WTC11 (cell line): ENCODE data around the gene DRD1.

Source experiments
- CTCF ChIP-seq: fragments of 200-600 bp; IDR thresholded peaks from 2 replicates; pipeline ENCODE4 v1.8.0; 2022; ENCODE audit warnings: antibody characterized with exemption
- E2F1 ChIP-seq: sonication (generic); formaldehyde crosslinking; IDR thresholded peaks from 2 replicates; pipeline ENCODE4 v1.8.0; 2022; ENCODE audit warnings: mild to moderate bottlenecking, missing genetic modification reagents
- MAX ChIP-seq: sonication (generic); formaldehyde crosslinking; IDR thresholded peaks from 2 replicates; pipeline ENCODE4 v1.8.0; 2022; ENCODE audit warnings: mild to moderate bottlenecking, missing genetic modification reagents
- MLX ChIP-seq: sonication (generic); formaldehyde crosslinking; IDR thresholded peaks from 2 replicates; pipeline ENCODE4 v1.8.1; 2023; ENCODE audit warnings: mild to moderate bottlenecking, missing genetic modification reagents, moderate library complexity
- NFE2L1 ChIP-seq: sonication (generic); formaldehyde crosslinking; IDR thresholded peaks from 2 replicates; pipeline ENCODE4 v1.8.1; 2023; ENCODE audit warnings: missing genetic modification reagents
- NFYB ChIP-seq: sonication (generic); formaldehyde crosslinking; conservative IDR thresholded peaks from 2 replicates; pipeline ENCODE4 v1.8.0; 2022; ENCODE audit warnings: low read depth, missing genetic modification reagents
- RORB ChIP-seq: fragments of 250-450 bp; sonication (Bioruptor Pico); IDR thresholded peaks from 2 replicates; pipeline ENCODE4 v1.9.0; 2021; ENCODE audit warnings: mild to moderate bottlenecking
- SMAD4 ChIP-seq: sonication (generic); formaldehyde crosslinking; IDR thresholded peaks from 2 replicates; pipeline ENCODE4 v1.8.0; 2022; ENCODE audit warnings: mild to moderate bottlenecking, missing genetic modification reagents
- SP1 ChIP-seq: sonication (generic); formaldehyde crosslinking; conservative IDR thresholded peaks from 2 replicates; pipeline ENCODE4 v1.8.1; 2022; ENCODE audit warnings: missing genetic modification reagents
- STAT6 ChIP-seq: sonication (generic); formaldehyde crosslinking; conservative IDR thresholded peaks from 2 replicates; pipeline ENCODE4 v1.8.1; 2023; ENCODE audit warnings: mild to moderate bottlenecking, low read depth, missing genetic modification reagents, moderate library complexity
- ZNF281 ChIP-seq: sonication (generic); formaldehyde crosslinking; IDR thresholded peaks from 2 replicates; pipeline ENCODE4 v1.8.0; 2023; ENCODE audit warnings: mild to moderate bottlenecking, missing genetic modification reagents
- ZNF317 ChIP-seq: sonication (generic); formaldehyde crosslinking; IDR thresholded peaks from 2 replicates; pipeline ENCODE4 v1.8.1; 2023; ENCODE audit warnings: low read depth, mild to moderate bottlenecking, moderate library complexity, missing genetic modification reagents, borderline replicate concordance

- TF ChIP-seq CTCF, result no peak
- TF ChIP-seq ZNF281, result no peak
- peak; percentile 89 for TF ChIP-seq NFYB (CRISPR knock-in tag)
- TF ChIP-seq SMAD4 (CRISPR knock-in tag), result no peak
- TF ChIP-seq MLX (CRISPR knock-in tag), result no peak
- TF ChIP-seq MAX (CRISPR knock-in tag), result no peak
- no peak for TF ChIP-seq STAT6
- no peak for TF ChIP-seq NFE2L1 (CRISPR knock-in tag)
- TF ChIP-seq ZNF317 (CRISPR knock-in tag), result no peak
- TF ChIP-seq RORB (CRISPR knock-in tag), result no peak
- no peak for TF ChIP-seq SP1 (CRISPR knock-in tag)
- no peak for TF ChIP-seq E2F1 (CRISPR knock-in tag)
These were observed 27.6 kb upstream of the DRD1 start for GRCh38 chr5:175471628-175472027.
